ENCODE measurements around the gene ABCC10.
"Not testable (repeated sequence)": the region's sequence is repeated elsewhere in the genome, so short reads cannot be mapped to it uniquely, and the experiment has no call there.

ABCC10 gene

DNA sequence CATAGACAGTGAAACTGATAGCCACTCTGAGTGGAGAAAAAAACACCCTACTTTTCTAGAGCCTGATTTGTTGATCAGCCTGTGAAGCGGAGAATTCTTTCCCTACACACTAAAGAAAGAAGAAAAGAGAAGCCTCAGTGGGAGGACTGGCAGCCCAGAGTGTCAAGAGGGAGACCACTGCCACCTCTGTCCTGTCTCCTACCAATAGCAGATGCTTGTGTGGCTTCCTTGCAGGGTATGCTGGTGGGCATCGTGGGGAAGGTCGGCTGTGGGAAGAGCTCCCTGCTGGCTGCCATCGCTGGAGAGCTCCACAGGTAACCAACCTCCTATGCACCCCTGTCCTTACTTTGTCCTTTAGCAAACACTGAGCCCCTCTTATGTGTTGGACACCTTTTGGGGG, 10.4 kb downstream of the ABCC10 start:
- DNase-seq (ENCODE audit: low read depth), result no peak
- no peak overlapping the region for H3K4me3 ChIP-seq (ENCODE audit: low read depth, low read length)

DNA sequence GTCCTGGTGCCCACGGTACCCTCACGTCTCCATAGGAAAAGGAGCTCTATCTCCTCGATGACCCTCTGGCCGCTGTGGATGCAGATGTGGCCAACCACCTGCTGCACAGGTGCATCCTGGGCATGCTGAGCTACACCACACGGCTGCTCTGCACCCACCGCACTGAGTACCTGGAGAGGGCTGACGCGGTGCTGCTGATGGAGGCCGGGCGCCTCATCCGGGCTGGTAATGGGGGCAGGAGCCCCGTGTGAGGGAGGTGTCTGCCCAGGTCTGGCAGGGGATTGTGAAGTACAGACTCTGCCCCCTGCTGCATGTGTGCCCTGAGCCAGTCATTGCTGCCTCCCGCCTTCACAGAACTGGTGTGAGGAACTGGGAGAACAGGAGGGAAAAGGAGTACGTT, 15.6 kb downstream of the ABCC10 start:
- no peak for DNase-seq (ENCODE audit: low read depth)

DNA sequence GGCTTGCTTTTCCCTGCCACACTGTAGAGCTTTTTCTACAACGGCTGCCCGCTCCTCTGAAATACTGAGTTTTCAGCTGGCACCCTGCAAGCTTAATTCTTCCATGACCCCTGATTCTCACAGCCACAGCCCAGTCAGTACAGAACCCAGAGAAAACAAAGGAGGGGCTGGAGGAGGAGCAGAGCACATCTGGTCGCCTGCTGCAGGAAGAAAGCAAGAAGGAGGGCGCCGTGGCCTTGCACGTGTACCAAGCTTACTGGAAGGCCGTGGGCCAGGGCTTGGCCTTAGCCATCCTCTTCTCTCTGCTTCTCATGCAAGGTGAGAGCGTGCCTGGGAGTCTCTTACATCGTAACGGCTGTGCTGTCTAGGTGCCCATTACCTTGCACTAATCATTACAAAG, 16.7 kb downstream of the ABCC10 start:
- H3K4me3 ChIP-seq (ENCODE audit: low read depth, low read length), result no peak overlapping the region
- no peak for DNase-seq (ENCODE audit: low read depth)

More for the DNA sequence above, 15.6 kb downstream of the ABCC10 start:
- no peak overlapping the region for H3K4me3 ChIP-seq (ENCODE audit: low read depth, low read length)

DNA sequence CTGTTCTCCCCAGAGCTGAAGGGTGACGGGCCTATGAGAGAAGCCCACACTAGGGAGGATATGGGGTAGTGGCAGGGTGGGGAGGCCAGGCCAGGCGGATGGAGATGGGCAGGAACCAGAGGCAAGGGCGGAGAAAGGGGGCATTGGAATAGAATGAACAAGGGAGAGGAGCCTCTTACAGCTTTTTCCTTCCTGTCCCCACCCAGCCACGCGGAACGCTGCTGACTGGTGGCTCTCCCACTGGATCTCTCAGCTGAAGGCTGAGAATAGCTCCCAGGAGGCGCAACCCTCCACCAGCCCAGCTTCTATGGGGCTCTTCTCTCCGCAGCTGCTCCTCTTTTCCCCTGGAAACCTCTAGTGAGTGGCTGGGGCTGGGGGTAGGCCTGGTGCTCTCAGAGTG, 17.2 kb downstream of the ABCC10 start:
- no peak for DNase-seq (ENCODE audit: low read depth)
- no peak overlapping the region for H3K4me3 ChIP-seq (ENCODE audit: low read depth, low read length)

DNA sequence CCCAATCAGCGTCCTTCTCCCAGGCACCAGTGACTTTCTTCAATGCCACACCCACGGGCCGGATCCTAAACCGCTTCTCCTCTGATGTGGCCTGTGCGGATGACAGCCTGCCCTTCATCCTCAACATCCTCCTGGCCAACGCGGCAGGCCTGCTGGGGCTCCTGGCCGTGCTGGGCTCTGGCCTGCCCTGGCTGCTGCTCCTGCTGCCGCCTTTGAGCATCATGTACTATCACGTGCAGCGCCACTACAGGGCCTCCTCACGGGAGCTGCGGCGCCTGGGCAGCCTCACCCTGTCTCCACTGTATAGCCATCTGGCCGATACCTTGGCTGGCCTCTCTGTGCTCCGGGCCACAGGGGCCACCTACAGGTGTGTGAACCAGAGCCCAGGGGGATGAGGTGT, 18.2 kb downstream of the ABCC10 start:
- no peak overlapping the region for H3K4me3 ChIP-seq (ENCODE audit: low read depth, low read length)
- no peak for DNase-seq (ENCODE audit: low read depth)

DNA sequence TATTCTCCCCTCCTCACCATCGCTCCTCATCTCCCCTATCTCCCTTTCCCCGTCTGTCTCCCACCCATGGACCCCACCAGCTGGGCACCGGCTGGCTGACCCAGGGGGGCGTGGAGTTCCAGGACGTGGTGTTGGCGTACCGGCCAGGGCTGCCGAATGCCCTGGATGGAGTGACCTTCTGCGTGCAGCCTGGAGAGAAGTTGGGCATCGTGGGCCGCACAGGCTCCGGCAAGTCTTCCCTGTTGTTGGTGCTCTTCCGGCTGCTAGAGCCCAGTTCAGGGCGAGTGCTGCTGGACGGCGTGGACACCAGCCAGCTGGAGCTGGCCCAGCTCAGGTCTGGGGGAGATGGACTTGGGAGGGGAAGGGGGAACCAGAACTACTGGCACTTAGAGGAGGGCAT, 20.3 kb downstream of the ABCC10 start:
- H3K4me3 ChIP-seq (ENCODE audit: low read depth, low read length), result no peak overlapping the region
- no peak for DNase-seq (ENCODE audit: low read depth)

DNA sequence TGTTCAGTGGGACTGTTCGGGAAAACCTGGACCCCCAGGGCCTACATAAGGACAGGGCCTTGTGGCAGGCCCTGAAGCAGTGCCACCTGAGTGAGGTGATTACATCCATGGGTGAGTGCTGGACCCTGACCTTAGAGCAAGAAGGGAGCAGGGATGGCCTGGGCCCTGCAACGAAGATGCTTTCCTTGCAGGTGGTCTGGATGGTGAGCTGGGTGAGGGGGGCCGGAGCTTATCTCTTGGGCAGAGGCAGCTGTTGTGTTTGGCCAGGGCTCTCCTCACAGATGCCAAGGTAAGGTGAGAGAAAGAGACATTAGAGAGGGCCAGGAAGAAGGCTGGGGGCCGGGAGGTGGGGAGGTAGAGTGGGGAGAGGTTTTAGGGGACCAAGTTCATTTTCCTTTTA, 21.6 kb downstream of the ABCC10 start:
- H3K4me3 ChIP-seq (ENCODE audit: low read depth, low read length), result no peak overlapping the region
- DNase-seq (ENCODE audit: low read depth), result no peak

DNA sequence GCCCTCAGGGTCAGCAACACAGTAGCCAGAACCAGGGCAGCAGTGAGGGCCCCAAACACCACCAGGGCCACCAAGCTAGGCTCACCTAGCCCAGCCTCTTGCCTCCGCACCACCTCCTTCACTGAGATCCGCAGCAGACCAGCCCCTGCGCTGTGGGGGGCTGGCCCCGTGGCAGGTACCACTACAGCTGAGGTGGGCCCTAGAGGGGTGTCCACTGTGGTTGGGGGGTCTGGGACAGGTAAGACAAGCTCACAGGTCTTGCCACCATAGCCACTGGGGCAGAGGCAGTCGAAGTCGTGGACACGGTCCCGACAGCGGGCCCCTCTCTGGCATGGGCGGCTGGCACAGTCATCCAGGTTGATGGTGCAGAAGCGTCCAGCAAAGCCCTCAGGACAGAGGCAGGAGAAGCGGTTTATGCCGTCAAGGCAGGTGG, 23.4 kb downstream of the ABCC10 start:
- DNase-seq (ENCODE audit: low read depth), result no peak
- no peak overlapping the region for H3K4me3 ChIP-seq (ENCODE audit: low read depth, low read length)

DNA sequence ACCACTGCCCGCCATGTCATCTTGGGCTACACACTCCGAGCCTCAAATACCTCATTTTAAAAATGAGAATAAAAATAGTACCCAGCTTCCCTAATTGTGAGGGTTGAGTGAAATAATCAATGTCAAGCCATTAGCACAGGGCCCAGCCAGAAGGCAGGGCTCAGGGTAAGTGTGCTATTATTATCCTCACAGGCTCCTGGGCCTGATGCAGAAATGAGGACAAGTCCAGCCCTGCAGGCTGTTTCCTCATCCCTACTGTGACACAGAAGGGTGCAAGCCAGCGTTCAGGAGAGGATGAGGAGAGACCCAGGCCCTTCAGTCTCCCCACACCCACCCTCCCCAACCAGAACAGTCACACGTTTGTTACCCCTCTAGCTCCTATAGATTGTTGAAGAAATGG, 24.0 kb downstream of the ABCC10 start:
- no peak overlapping the region for H3K4me3 ChIP-seq (ENCODE audit: low read depth, low read length)
- DNase-seq (ENCODE audit: low read depth), result no peak

DNA sequence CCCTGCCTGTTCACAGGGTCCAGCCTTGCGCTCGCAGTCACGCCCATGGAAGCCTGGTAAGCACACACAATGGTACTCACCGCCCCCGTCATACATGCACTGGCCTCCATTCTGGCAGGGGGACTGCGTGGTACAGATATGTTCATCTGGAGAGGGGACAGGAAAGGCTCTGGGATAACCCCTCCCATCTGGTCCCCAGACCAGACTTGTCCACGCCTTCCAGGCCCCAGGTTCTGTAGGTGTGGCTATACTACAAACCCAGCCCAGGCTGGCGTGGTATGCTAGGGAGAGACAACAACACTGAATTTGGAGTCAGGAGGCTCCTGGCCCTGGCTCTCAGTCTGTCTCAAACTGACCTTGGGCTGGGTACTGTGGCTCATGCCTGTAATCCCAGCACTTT, 24.6 kb downstream of the ABCC10 start:
- H3K4me3 ChIP-seq (ENCODE audit: low read depth, low read length), result no peak overlapping the region
- DNase-seq (ENCODE audit: low read depth), result no peak

DNA sequence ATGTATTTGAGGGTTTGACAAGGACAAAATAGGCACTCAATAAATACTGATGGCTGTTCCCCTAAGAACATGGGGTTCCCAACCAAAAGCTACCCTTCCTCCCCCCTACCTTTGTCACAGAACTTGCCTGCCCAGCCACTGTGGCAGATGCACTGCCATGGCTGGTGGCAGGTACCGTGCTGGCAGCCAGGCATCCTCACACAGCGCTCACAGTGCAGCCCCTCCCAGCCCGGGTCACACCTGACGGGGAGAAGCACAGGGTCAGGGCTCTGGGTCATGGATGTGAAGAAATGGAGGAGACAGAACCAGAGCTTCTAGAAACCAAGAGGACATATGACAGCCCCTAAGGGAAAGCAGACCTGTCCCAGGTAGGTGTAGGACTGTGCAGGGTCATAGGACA, 25.6 kb downstream of the ABCC10 start:
- H3K4me3 ChIP-seq (ENCODE audit: low read depth, low read length), result no peak overlapping the region
- no peak for DNase-seq (ENCODE audit: low read depth)

DNA sequence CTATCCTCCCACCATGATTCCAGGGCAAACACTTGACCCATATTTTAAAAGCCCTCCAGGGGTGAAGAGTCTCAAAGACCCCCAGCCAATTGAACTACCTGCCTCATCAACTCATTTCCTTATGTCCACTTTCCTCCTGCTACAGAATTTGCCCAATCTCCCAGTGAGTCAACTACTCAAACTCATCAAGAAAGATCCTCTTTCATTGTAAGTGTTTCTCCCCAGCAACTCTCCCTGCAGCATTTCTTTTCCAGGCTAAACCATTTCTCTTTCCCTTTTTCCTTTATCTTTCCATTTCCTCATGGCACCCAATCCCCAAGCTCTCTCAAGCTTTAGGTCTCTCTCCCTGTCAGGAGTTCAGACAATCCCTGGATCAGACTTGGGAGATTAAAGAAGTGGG, 26.5 kb downstream of the ABCC10 start:
- no peak for DNase-seq (ENCODE audit: low read depth)
- no peak overlapping the region for H3K4me3 ChIP-seq (ENCODE audit: low read depth, low read length)

DNA sequence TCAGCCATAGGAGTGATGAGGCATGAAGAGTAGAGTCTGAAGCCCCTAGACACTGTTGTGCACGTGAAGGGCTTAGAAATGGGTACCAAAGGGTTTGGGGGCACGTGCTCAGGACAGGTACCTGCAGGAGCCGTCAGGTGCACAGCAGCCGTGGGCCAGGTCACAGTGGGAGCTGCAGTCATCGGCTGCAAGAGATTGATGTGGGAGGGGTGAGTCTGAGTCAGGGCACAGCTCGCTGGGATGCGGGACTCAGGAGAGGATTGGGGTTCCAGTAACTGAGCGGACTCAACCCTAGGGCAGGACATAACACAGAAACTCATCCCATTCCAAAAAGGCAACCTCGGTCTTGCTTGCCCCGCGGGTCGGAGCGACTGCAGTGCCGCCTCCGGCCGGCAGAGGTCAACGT, 27.0 kb downstream of the ABCC10 start:
- DNase-seq (ENCODE audit: low read depth), result no peak
- peak overlapping the region; percentile 50 for H3K4me3 ChIP-seq (ENCODE audit: low read depth, low read length)

DNA sequence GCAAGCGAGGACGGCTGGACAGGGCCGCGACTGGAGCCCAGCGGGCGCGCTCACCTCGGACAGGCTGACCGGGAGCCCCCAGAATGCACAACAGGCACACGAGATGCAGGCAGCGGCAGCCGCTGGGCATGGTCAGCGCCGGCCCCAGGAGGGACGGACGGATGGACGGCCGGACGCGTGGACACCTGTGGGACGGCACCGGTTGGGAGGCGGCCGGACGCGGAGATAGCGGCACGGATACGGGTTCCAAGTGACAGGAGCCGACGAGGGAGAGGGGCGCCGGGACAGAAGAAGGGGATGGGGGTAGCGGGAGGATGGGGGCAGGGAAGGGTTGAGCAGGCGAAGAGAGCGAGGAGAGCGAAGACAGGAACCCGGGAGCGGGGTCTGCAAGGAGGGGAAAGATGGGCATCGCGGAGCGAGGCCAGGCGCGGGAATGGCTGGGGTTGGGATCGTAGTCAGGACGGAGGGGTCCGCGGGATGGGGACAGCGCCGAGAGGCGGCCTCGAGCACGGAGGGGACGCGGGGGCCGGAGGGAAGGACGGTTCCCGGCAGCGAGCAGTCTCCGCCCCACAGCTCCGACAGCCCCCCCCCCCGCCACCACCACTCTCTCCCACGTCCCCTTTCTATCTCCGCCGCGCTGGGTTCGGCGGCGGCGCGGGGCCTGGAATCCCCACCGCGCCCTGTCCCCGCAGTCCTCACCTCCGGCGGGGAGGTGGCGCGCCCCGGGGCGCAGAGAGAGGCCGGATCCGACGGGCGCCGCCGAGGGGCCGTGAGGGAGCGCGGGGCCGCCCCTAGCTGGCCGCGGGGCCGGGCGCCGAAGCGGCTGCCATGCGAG, 27.6 kb downstream of the ABCC10 start:
- DNase-seq (ENCODE audit: low read depth), result peak; percentile 41
- H3K4me3 ChIP-seq (ENCODE audit: low read depth, low read length), result peak overlapping the region; percentile 50

DNA sequence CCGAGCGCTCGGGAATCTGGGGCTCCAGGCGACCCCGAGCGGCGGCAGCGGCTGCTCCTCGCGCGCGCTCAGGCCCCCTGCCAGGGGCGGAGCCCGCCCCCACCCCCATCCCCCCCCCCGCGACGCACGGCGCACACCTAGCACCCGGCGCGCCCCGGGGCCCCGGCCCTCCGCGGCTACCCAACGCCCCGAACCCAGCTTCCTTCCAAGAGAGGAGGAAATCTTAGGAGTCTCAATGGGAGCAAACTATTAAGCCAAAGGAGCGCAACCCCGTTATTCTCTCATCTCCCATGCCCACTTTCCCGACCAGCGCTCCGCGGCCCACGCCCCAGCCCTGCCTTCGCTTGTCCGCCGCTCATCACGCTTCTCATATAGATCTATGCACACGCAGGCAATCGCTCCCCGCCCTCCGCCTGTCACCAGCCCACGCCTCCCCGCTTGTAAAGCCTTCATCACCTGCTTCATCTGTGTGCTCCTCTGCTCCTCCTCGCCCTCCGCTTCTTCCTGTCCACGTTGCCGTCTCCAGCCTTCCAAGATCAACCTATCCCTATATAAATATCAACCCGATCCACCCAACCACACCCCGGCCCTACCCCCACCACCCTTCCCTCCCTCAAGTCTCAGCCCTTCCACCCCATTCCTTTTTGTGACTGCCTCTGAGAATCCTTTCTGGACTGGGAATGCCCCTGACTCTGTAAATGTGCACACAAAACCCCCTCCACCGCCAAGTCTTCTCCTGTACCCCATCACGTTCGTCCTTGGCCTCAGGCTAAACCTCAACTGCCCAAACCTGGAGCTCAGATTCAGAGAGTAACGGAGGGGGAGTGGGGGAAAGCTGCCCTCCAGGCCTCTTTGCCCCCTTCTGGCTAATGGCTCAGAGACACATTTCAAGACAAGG, 28.4 kb downstream of the ABCC10 start, which contains the start of gene DLK2:
DLK2 (minus strand) TSS at position 18 of the 898 bp plus-strand sequence. CDS start 723 bp downstream, outside the sequence.
- DNase-seq (ENCODE audit: low read depth), result no peak
- H3K4me3 ChIP-seq (ENCODE audit: low read depth, low read length), result peak within 1 kb of the TSS; percentile 50

DNA sequence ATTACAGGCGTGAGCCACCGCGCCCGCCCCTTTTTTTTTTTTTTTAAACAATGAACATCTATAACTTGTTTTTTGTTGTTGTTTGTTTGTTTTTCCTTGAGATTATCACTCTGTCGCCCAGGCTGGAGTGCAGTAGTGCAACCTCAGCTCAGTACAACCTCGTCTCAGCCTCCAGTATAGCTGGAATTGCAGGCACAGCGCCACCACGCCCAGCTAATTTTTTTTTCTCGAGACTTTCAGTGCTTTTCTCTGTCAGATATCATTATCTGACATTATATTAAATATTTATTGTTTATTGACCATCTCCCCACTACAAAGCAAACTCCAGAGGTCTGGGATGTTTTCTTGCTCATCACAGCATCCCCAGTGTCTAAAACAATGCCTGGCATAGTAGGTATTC, 30.3 kb downstream of the ABCC10 start:
- DNase-seq (ENCODE audit: low read depth), result no peak
- H3K4me3 ChIP-seq (ENCODE audit: low read depth, low read length), result no peak overlapping the region

DNA sequence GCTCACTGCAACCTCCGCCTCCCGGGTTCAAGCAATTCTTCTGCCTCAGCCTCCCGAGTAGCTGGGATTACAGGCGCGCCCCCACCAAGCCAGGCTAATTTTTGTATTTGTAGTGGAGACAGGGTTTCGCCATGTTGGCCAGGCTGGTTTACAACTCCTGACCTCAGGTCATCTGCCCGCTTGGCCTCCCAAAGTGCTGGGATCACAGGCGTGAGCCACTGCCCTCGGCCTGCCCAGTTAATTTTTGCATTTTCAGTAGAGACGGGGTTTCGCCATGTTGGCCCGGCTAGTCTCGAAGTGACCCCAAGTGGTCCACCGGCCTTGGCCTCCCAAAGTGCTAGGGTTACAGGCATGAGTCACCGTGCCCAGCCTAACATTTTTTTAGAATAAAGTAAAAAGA, 30.8 kb downstream of the ABCC10 start:
- not testable (repeated sequence) for DNase-seq (ENCODE audit: low read depth); H3K4me3 ChIP-seq (ENCODE audit: low read depth, low read length)

DNA sequence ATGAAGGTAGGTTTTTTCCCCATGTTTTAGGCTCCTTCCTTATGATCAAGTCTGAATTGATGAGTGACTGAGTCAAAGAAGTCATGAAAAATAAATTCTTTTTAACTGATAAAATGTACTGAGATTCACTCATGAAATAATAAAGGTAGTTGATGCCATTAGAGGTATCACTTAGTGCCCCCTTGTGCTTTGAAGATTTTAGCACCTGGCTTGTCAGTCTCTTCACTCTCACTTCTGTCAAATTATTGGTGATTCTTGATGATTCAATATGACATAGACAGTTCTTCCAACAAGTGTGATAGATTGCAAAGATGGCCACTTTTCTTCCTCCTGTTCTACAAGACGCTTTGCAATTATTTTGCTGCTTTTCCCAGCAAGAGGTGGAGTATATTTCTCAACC, 32.2 kb downstream of the ABCC10 start:
- no peak for DNase-seq (ENCODE audit: low read depth)
- no peak overlapping the region for H3K4me3 ChIP-seq (ENCODE audit: low read depth, low read length)

DNA sequence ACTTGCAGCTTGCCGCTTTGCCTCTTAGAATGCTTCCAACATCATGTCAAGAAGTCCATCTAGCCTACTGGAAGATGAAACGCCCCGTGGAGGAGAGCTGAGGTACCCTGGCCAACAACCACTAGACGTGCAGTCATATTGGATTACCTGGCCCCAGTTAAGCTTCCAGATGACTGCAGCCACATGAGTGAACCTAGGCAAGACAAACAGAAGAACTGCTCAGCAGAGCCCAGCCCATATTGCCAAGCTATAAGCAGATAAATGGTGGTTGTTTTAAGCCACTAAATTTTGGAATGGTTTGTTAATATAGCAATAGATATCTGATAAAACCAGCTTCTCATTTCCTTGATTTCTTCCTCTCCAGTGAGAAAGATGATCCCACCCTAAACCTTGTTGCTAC, 32.7 kb downstream of the ABCC10 start:
- no peak for DNase-seq (ENCODE audit: low read depth)
- no peak overlapping the region for H3K4me3 ChIP-seq (ENCODE audit: low read depth, low read length)

DNA sequence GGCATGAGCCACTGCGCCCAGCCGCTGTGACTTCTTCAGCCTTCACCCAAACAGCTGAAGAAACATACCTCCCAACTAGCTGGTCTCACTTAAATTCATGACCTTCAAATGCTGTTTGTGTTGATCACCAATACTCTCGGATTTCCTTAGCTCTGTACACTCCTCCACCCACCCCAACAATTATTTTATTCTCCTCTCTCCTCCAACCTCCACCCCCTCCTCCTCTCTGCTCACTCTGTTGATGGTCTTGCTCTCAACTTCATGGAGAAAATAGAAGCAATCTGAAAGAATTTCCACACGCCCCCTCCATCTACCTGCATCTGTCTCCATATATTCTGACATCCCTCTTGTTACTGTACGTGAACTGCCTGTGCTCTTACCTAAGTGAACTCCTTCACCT, 34.6 kb downstream of the ABCC10 start:
- no peak for DNase-seq (ENCODE audit: low read depth)

More for the DNA sequence above, 34.6 kb downstream of the ABCC10 start:
- H3K4me3 ChIP-seq (ENCODE audit: low read depth, low read length), result no peak overlapping the region

Data from skeletal muscle cell (primary cell).